ENCODE data around the gene GRAMD1A. TPM values are rescaled to one million over a fixed set of nuclear protein-coding genes. Genes with fewer than 3 reads are reported as not detected.

GRAMD1A gene
- total and polyA plus RNA-seq, 11 donors: 21.8 to 64.5 (median 31.3) TPM

DNA sequence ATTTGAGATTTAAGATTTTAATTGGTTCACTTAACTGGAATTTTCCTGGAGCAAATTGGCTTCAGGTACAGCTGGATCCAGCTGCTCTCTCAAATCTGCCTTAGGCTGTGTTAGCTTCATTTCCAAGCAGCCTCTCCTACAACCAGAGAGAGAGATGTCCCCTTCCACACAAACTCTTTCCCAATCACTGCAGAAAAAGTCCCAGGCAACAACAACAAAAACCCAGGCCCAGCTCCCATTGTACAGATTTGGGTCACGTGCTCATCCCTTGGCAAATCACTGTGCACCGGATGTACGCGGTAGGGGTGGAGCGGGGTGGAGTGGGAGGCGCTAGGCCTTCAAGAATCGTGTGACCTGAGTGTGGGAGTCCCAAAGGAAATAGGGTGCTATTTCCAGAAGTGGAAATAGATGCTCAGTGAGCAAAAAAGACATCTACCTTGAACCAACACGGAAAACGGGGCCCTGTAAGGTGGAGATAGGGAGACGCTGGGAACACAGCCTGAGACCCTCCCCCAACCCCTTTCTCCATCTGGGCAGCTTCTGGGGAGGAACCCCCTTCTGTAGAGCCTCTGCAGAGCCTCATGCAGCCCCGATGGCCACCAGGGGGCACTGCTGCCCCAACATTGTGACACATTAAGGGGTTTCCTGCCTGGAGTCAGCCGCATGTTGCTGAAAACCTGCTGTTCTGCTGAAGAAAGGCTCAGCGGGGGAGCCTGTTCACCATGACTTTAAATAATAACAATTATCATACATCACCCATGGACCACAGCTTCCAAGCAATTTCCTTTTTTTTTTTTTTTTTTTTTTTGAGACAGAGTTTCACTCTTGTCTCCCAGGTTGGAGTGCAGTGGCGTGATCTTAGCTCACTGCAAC, 66.8 kb downstream of the GRAMD1A start:
- Histone ChIP-seq H3K27me3 (no peaks in the 10 kb centered on the region), H3K36me3 (no peaks in the 10 kb centered on the region), H3K4me3 (no peak overlapping the region), H3K4me1 (peaks cover 0 to 5% (median 0%) of the 10 kb centered on the region in 12 donors), H3K27ac (no peak overlapping the region), H3K9me3 (peaks cover 0 to 16% (median 6%) of the 10 kb centered on the region in 12 donors)
- peak; percentile 77 to 91 (median 86) for ATAC-seq
- DNase-seq: peak; percentile 75 to 91 (median 83)
- intact Hi-C loops (cut with DNase I): loop anchor here in 9 of 10 donors (1.0 to 10.0 kb wide), 5 partner anchors 23 to 70 kb away; partner anchors contain the start of genes LGI4 (in 7 of the 9) and FXYD1 (in 6 of the 9)
- TF ChIP-seq, protein P1, sequence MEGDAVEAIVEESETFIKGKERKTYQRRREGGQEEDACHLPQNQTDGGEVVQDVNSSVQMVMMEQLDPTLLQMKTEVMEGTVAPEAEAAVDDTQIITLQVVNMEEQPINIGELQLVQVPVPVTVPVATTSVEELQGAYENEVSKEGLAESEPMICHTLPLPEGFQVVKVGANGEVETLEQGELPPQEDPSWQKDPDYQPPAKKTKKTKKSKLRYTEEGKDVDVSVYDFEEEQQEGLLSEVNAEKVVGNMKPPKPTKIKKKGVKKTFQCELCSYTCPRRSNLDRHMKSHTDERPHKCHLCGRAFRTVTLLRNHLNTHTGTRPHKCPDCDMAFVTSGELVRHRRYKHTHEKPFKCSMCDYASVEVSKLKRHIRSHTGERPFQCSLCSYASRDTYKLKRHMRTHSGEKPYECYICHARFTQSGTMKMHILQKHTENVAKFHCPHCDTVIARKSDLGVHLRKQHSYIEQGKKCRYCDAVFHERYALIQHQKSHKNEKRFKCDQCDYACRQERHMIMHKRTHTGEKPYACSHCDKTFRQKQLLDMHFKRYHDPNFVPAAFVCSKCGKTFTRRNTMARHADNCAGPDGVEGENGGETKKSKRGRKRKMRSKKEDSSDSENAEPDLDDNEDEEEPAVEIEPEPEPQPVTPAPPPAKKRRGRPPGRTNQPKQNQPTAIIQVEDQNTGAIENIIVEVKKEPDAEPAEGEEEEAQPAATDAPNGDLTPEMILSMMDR (IDR thresholded peaks at IDR 0.05): peak; percentile 75 to 92 (median 84)
- TF ChIP-seq POLR2A (IDR thresholded peaks at IDR 0.05): no peak
- WGBS, 4 donors: 16 to 25% (median 21%) methylated on average over 14 of the region's 14 CpGs

DNA sequence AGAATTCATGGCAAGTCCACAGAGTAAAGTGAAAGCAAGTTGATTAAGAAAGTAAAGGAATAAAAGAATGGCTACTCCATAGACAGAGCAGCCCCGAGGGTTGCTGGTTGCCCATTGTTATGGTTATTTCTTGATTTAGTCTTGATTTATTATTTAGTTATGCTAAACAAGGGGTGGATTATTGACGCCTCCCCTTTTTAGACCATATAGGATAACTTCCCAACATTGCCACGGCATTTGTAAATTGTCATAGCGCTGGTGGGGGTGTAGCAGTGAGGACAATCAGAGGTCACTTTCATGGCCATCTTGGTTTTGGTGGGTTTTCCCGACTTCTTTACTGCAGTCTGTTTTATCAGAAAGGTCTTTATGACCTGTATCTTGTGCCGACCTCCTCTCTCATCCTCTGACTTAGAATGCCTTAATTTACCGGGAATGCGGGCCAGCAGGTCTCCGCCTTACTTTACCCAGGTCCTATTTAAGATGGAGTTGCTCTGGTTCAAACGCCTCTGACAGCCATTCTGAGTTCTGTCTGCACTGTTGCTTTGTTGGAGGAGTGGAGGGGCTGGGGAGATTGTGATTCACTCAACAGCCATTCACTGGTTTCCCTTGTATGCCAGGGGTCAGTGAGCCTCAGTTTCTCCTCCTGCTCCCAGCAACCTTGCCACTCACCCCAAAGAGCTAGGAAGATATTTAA, 69.0 kb downstream of the GRAMD1A start:
- peaks cover 0 to 16% (median 6%) of the 10 kb centered on the region in 12 donors for H3K9me3 ChIP-seq
- DNase-seq (no peak), ATAC-seq (no peak)
- H3K27ac ChIP-seq: no peak overlapping the region
- WGBS, 4 donors: 73 to 85% (median 80%) methylated on average over 10 of the region's 10 CpGs
- H3K4me1 ChIP-seq: peaks cover 0 to 5% (median 0%) of the 10 kb centered on the region in 12 donors
- no peak overlapping the region for H3K4me3 ChIP-seq
- intact Hi-C loops (cut with DNase I): loop anchor here in 8 of 10 donors (5.0 to 10.0 kb wide), 3 partner anchors 63 to 68 kb away; partner anchors contain the start of genes FXYD1 (in 6 of the 8) and LGI4 (in 6 of the 8)
- no peaks in the 10 kb centered on the region for H3K27me3 ChIP-seq
- no peaks in the 10 kb centered on the region for H3K36me3 ChIP-seq
- no peak for TF ChIP-seq POLR2A (IDR thresholded peaks at IDR 0.05)
- TF ChIP-seq, protein P1 (IDR thresholded peaks at IDR 0.05): no peak

DNA sequence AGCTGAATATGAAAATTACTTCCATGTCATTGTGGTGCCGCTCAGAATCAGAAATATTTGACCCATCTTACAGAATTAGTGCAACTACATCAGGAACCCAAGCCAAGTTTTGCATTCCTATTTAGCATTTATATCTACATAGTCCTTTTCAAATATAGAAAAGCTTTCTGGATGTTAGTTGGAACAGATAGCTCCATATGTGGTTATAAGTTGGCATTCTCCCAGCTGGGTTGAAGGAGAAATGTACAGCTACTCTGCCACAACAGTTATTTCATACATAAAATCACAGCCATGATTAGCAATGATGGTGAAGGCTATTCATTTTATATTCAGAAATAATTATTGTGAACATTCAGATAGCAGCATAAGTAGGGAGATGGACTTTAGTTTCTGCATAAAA, 69.6 kb downstream of the GRAMD1A start:
- intact Hi-C loops (cut with DNase I): loop anchor here in 8 of 10 donors (5.0 to 10.0 kb wide), 3 partner anchors 63 to 68 kb away; partner anchors contain the start of genes FXYD1 (in 6 of the 8) and LGI4 (in 6 of the 8)
- no peaks in the 10 kb centered on the region for H3K36me3 ChIP-seq
- TF ChIP-seq, protein P1 (IDR thresholded peaks at IDR 0.05): no peak
- no peak for TF ChIP-seq POLR2A (IDR thresholded peaks at IDR 0.05)
- peaks cover 0 to 16% (median 6%) of the 10 kb centered on the region in 12 donors for H3K9me3 ChIP-seq
- DNase-seq (no peak), ATAC-seq (no peak)
- no peak overlapping the region for H3K27ac ChIP-seq
- H3K4me3 ChIP-seq: no peak overlapping the region
- peaks cover 0 to 5% (median 0%) of the 10 kb centered on the region in 12 donors for H3K4me1 ChIP-seq
- H3K27me3 ChIP-seq: no peaks in the 10 kb centered on the region
- WGBS, 4 donors: 69 to 89% (median 80%) methylated on average over 1 of the region's 1 CpG
